Uterus (tissue), 2 donors: ENCODE data around the gene PTCH1.

Experiments
- POLR2A ChIP-seq, 2 donors: fragments of 450-650 bp; IDR thresholded peaks; one replicate each; pipeline ENCODE4 v1.6.1; 2016; ENCODE audit warnings: antibody characterized with exemption in 2 of 2, mild to moderate bottlenecking in 1 of 2, moderate library complexity in 1 of 2
- TF ChIP-seq, protein P1 (sequence below), 4 experiments: fragments of 200-600 bp in 2 of 4; fragments of 450-650 bp in 2 of 4; sonication (generic) in 2 of 4; IDR thresholded peaks; one replicate each; pipeline ENCODE4 v1.5.1; 2016 to 2019; ENCODE audit warnings: antibody characterized with exemption in 4 of 4, mild to moderate bottlenecking in 2 of 4, moderate library complexity in 1 of 4

DNA sequence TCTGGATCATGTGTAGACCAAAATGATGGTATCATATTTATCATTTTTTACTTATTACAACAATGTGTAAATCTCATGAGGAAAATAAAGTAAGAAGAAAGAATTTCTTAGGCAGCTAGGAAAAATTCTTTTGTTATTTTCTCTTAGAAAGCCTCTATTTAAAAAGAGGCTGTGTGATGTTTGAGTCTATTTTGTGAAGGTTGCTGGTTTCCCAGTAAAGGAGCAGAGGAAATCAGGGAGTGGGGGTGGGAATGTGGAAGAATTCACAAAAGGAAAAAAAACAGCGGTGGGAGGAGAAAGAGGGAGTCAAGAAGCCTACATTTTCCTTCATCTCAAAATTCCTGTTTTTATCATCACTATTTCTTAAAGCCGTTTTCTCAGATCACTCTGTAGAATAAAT, 20.1 kb downstream of the PTCH1 start:
- TF ChIP-seq, protein P1, sequence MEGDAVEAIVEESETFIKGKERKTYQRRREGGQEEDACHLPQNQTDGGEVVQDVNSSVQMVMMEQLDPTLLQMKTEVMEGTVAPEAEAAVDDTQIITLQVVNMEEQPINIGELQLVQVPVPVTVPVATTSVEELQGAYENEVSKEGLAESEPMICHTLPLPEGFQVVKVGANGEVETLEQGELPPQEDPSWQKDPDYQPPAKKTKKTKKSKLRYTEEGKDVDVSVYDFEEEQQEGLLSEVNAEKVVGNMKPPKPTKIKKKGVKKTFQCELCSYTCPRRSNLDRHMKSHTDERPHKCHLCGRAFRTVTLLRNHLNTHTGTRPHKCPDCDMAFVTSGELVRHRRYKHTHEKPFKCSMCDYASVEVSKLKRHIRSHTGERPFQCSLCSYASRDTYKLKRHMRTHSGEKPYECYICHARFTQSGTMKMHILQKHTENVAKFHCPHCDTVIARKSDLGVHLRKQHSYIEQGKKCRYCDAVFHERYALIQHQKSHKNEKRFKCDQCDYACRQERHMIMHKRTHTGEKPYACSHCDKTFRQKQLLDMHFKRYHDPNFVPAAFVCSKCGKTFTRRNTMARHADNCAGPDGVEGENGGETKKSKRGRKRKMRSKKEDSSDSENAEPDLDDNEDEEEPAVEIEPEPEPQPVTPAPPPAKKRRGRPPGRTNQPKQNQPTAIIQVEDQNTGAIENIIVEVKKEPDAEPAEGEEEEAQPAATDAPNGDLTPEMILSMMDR (IDR thresholded peaks at IDR 0.05) = no peak
- no peak for TF ChIP-seq POLR2A (IDR thresholded peaks at IDR 0.05)
